ENCODE data around the gene SUGCT.

Gene SUGCT

GRCh38 chr7:40418983-40419382 is 284.2 kb downstream of the SUGCT start:
- no peak for DNase-seq

- no peak for DNase-seq
These were observed 285.0 kb downstream of the SUGCT start for GRCh38 chr7:40419806-40420205.

- DNase-seq, result no peak
These were observed 286.6 kb downstream of the SUGCT start for GRCh38 chr7:40421433-40421832.

- no peak for DNase-seq
These were observed 290.9 kb downstream of the SUGCT start for GRCh38 chr7:40425696-40426095.

GRCh38 chr7:40428421-40428820 is 293.6 kb downstream of the SUGCT start:
- DNase-seq, result no peak

GRCh38 chr7:40429826-40430225 is 295.0 kb downstream of the SUGCT start:
- no peak for DNase-seq

GRCh38 chr7:40432046-40432445 is 297.2 kb downstream of the SUGCT start:
- no peak for DNase-seq

GRCh38 chr7:40436710-40437109 is 301.9 kb downstream of the SUGCT start:
- DNase-seq, result no peak

- DNase-seq, result no peak
These were observed 302.7 kb downstream of the SUGCT start for GRCh38 chr7:40437498-40437897.

GRCh38 chr7:40437936-40438634 is 303.3 kb downstream of the SUGCT start:
- DNase-seq, result no peak

GRCh38 chr7:40439686-40440085 is 304.9 kb downstream of the SUGCT start:
- DNase-seq, result no peak

GRCh38 chr7:40447345-40447744 is 312.5 kb downstream of the SUGCT start:
- no peak for DNase-seq

- no peak for DNase-seq
These were observed 320.7 kb downstream of the SUGCT start for GRCh38 chr7:40455485-40455884.

- DNase-seq, result no peak
These were observed 323.1 kb downstream of the SUGCT start for GRCh38 chr7:40457776-40458480.

GRCh38 chr7:40463446-40463845 is 328.6 kb downstream of the SUGCT start:
- DNase-seq, result no peak

- DNase-seq, result no peak
These were observed 334.4 kb downstream of the SUGCT start for GRCh38 chr7:40468891-40469864.

GRCh38 chr7:40470091-40470592 is 335.3 kb downstream of the SUGCT start:
- no peak for DNase-seq

- no peak for DNase-seq
These were observed 336.0 kb downstream of the SUGCT start for GRCh38 chr7:40470817-40471216.

GRCh38 chr7:40471891-40472290 is 337.1 kb downstream of the SUGCT start:
- no peak for DNase-seq

GRCh38 chr7:40474790-40475680 is 340.2 kb downstream of the SUGCT start:
- no peak for DNase-seq

- DNase-seq, result no peak
These were observed 340.8 kb downstream of the SUGCT start for GRCh38 chr7:40475681-40475982.

- DNase-seq, result no peak
These were observed 342.3 kb downstream of the SUGCT start for GRCh38 chr7:40477094-40477493.

Measured in NCI-H187 (cell line).